Small intestine (tissue), 7 donors: ENCODE data around the gene FAM89B. TPM values are rescaled to one million over a fixed set of nuclear protein-coding genes. Genes with fewer than 3 reads are reported as not detected.
"Not testable (repeated sequence)": the region's sequence is repeated elsewhere in the genome, so short reads cannot be mapped to it uniquely, and the experiment has no call there.

Experiments used
- DNase-seq, 2 donors: peaks; one replicate each; pipeline versions ENCODE4 v3.0.0 to v3.0.0-alpha.2; 2013
- FAIRE-seq: peaks from 2 replicates; lab custom pipeline; 2012; peaks lifted over from hg19 to GRCh38; lab: Jason Lieb, UNC
- H3K27ac ChIP-seq, 3 donors: one replicate each; pipeline ENCODE4 v1.5.1; 2013; ENCODE audit warnings: low read length in 2 of 3, mild to moderate bottlenecking in 2 of 3, control low read depth in 1 of 3, inconsistent platforms in 1 of 3, low read depth in 1 of 3, moderate library complexity in 1 of 3
- H3K27me3 ChIP-seq, 3 donors: one replicate each; pipeline ENCODE4 v1.6.1; 2013; ENCODE audit warnings: low read length in 3 of 3, inconsistent platforms in 1 of 3; ENCODE audit not compliant: control insufficient read depth in 3 of 3, insufficient read depth in 3 of 3
- H3K36me3 ChIP-seq, 3 donors: one replicate each; pipeline ENCODE4 v1.6.1; 2013; ENCODE audit warnings: low read length in 3 of 3, inconsistent platforms in 1 of 3, low read depth in 1 of 3, mild to moderate bottlenecking in 1 of 3, moderate library complexity in 1 of 3; ENCODE audit not compliant: control insufficient read depth in 3 of 3, insufficient read depth in 2 of 3
- H3K4me1 ChIP-seq, 3 donors: one replicate each; pipeline ENCODE4 v1.6.1; 2013; ENCODE audit warnings: low read length in 2 of 3, inconsistent platforms in 1 of 3, low read depth in 1 of 3, mild to moderate bottlenecking in 1 of 3, moderate library complexity in 1 of 3; ENCODE audit not compliant: control insufficient read depth in 3 of 3, insufficient read depth in 2 of 3
- H3K4me3 ChIP-seq, 3 donors: one replicate each; pipeline ENCODE4 v1.5.1; 2013; ENCODE audit warnings: low read length in 3 of 3, control low read depth in 1 of 3, inconsistent platforms in 1 of 3, low read depth in 1 of 3, mild to moderate bottlenecking in 1 of 3, moderate library complexity in 1 of 3
- H3K9me3 ChIP-seq, 2 donors: one replicate each; pipeline ENCODE4 v1.6.1; 2013; ENCODE audit warnings: low read depth in 1 of 2, low read length in 1 of 2; ENCODE audit not compliant: control insufficient read depth in 2 of 2, insufficient read depth in 1 of 2
- WGBS, 3 donors: extraction: QIAGEN DNeasy Blood & Tissue Kit; methylation state at CpG; one replicate each; pipeline ENCODE4 v1.1.7; 2013; 5-methylcytosine and 5-hydroxymethylcytosine counted together
- polyA plus RNA-seq, 4 donors: library from polyadenylated mRNA; stranded (reverse) in 3 of 4; unstranded in 1 of 4; fragments of 200-250 nt in 3 of 4; fragments of 120-200 nt in 1 of 4; gene quantifications; one replicate each; pipeline versions ENCODE4 v1.2.1 to v1.2.3, GENCODE V29; 2013
- donor health status: healthy with polysubstance abuse.
- donor health status: control.
- donor health status: control.
- donor health status: Bipolar disorder and iron deficiency.
- donor health status: healthy.

FAM89B gene
- polyA plus RNA-seq, 4 donors, result 15.9 to 39.2 (median 33.4) TPM

DNA sequence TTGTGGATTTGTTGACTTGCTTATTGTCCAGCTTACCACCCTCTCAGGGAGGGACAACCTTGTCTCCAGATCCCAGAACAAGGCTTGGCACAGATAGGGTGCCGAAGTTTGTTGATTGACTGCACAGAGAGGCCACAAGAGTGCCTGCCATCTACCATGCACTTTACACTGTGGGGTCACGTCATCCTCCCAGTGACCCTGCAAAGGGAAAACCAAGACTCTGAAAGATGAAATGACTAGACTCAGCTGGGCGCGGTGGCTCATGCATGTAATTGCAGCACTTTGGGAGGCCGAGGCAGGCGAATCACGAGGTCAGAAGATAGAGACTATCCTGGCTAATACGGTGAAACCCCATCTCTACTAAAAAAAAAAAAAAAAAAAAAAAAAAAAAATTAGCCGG lies 9.6 kb upstream of the FAM89B start:
- no peak for DNase-seq
- Histone ChIP-seq H3K9me3 (no peaks in the 10 kb centered on the region), H3K36me3 (peaks cover 0 to 14% (median 0%) of the 10 kb centered on the region in 3 donors), H3K4me1 (peaks cover 0 to 25% (median 2%) of the 10 kb centered on the region in 3 donors), H3K4me3 (no peak overlapping the region), H3K27me3 (no peaks in the 10 kb centered on the region), H3K27ac (no peak overlapping the region)
- FAIRE-seq, result no peak
- 73 to 90% (median 82%) methylated on average over 8 to 9 of the region's 9 CpGs for whole genome bisulfite sequencing, 3 donors

DNA sequence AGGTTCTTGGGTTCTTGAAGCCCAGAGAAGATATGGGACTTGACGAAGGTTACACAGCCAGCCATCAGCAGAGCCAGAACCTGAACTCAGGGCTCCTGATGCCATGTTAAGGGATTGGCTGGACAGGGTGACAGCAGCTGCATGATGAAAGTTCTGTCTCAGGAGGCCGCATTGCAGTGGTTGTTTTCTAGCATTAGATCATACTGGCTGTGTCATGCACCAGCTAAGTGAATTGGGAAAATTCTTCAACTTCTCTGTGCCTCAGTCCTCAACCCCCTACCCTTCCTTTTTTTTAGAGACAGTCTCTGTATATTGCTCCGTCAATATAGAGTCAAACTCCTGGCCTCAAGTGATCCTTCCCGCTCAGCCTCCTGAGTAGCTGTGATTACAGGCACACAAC lies 8.7 kb upstream of the FAM89B start:
- H3K27me3 ChIP-seq, result no peaks in the 10 kb centered on the region
- DNase-seq, result no peak
- no peaks in the 10 kb centered on the region for H3K9me3 ChIP-seq
- peaks cover 0 to 22% (median 0%) of the 10 kb centered on the region in 3 donors for H3K36me3 ChIP-seq
- 91 to 98% (median 98%) methylated on average over 4 of the region's 4 CpGs for WGBS, 3 donors
- FAIRE-seq, result no peak
- no peak overlapping the region for H3K27ac ChIP-seq
- H3K4me3 ChIP-seq, result no peak overlapping the region
- H3K4me1 ChIP-seq, result peaks cover 0 to 25% (median 2%) of the 10 kb centered on the region in 3 donors

DNA sequence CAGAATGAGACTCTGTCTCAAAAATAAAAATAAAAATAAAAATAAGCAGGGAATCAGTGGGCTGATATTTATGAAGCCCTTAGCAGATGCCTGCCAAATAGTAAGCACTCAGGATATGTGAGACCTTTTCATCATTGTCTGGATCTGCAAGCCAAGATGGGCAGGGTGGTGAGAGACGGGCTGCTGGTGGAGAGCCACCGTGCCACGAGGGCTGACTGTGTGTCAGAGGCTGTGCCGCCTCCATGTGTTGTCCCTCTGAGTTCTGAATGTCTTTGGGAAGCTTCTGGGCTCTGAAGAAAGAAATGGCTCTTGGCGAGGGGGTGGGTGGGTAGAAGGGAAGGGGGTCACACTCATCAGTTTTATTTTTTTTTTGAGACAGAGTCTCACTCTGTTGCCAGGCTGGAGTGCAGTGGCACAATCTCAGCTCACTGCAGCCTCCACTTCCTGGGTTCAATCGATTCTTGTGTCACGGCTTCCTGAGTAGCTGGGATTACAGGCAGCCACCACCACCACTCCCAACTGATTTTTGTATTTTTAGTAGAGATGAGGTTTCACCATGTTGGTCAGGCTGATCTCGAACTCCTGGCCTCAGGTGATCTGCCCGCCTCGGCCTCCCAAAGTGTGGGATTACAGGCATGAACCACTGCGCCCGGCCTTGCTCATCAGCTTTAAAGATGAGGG lies 7.3 kb upstream of the FAM89B start:
- not testable (repeated sequence) for DNase-seq, H3K9me3 ChIP-seq, H3K27me3 ChIP-seq, H3K4me3 ChIP-seq, FAIRE-seq
- H3K36me3 ChIP-seq, result peaks cover 0 to 21% (median 0%) of the 10 kb centered on the region in 3 donors
- peak overlapping the region in 2 of 3 donors; percentile 54 to 61 for H3K27ac ChIP-seq
- 82 to 87% (median 83%) methylated on average over 12 of the region's 12 CpGs for WGBS, 3 donors
- peaks cover 0 to 19% (median 2%) of the 10 kb centered on the region in 3 donors for H3K4me1 ChIP-seq

DNA sequence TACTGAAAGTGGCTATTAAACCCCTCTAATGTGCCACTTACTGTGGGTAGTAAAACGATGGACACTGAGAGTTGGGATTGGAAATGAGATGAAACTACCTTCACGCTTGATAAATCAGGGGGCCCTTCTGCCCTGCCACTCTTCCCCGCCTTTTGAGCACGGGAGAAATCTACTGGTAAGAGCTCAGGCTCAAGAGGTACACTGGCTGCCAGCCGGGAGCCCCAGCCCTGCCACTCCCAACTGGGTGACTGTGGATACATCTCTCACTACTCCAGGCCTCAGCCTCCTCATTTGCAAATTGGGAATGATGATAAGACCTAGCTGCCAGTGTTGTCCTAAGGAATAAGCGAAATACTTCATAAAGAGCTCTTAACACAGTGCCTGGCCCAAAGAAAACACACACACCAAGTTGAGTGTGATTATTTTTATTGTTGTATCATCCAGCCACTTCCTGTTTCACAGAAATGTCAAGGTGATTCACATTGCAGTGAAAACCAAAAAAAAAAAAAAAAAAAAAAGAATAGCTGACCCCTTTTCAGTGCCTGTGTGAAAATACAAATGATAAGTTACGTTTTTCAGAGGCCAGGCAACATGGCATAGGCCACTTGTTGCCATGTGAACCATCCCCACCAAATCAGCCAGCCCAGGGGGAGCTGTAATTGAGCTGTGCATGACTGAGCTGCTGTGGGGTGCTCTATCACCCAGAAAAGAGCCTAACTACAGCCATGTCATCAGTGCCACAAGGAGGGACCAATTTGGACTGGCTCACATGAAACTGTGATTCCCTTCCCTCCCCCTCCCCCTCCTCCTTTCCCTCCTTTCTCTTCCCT lies 6.5 kb upstream of the FAM89B start:
- peaks cover 0 to 16% (median 2%) of the 10 kb centered on the region in 3 donors for H3K4me1 ChIP-seq
- peak overlapping the region in 2 of 3 donors; percentile 54 to 61 for H3K27ac ChIP-seq
- no peak for DNase-seq
- H3K36me3 ChIP-seq, result peaks cover 0 to 21% (median 0%) of the 10 kb centered on the region in 3 donors
- no peaks in the 10 kb centered on the region for H3K9me3 ChIP-seq
- no peaks in the 10 kb centered on the region for H3K27me3 ChIP-seq
- no peak for FAIRE-seq
- H3K4me3 ChIP-seq, result no peak overlapping the region
- WGBS, 3 donors, result 67 to 71% (median 67%) methylated on average over 7 of the region's 7 CpGs

DNA sequence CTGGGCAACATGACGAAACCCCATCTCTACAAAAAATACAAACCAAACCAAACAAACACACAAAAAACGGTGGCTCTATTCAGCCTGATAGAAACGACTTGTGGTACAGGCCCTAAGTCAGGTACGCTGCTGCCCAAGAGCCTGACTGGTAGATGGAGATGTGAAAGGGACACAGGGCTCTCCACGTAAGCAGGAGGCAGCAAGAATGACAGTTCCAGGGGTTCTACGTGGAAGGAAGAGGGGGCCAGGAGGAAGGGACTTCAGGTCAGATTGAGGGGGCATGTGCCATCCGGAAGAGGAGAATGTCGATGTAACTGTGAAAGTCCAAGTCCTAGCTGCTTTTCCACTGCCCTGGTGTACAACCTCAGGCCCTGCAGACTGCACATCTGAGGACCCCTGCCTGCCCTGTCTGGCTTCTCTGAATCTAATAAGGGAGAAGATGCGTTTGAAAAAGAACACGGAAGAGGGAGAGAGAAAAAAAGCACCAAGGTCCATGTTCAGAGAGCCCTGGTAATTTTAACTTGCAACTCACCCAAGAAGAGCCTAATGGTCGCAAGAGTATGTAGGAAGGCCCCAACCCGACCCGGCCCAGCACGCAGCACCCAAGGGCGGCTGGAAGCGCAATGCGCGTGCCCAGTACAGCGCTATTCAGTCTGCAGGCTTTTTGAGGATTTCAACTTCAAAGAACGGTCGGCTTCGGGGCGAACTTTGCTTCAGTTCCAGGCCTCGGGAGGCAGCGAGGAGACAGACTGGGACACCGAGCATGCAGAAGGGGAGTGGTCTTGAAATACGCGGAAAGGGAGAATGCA lies 3.0 kb upstream of the FAM89B start:
- Histone ChIP-seq H3K4me3 (peak overlapping the region; percentile 43 to 86 (median 81)), H3K9me3 (no peaks in the 10 kb centered on the region), H3K4me1 (peaks cover 0 to 34% (median 2%) of the 10 kb centered on the region in 3 donors), H3K27ac (peak overlapping the region; percentile 93 to 97 (median 93)), H3K36me3 (peaks cover 0 to 34% (median 0%) of the 10 kb centered on the region in 3 donors), H3K27me3 (no peaks in the 10 kb centered on the region)
- DNase-seq, result no peak
- WGBS, 3 donors, result 3 to 6% (median 4%) methylated on average over 28 of the region's 28 CpGs
- FAIRE-seq, result no peak

DNA sequence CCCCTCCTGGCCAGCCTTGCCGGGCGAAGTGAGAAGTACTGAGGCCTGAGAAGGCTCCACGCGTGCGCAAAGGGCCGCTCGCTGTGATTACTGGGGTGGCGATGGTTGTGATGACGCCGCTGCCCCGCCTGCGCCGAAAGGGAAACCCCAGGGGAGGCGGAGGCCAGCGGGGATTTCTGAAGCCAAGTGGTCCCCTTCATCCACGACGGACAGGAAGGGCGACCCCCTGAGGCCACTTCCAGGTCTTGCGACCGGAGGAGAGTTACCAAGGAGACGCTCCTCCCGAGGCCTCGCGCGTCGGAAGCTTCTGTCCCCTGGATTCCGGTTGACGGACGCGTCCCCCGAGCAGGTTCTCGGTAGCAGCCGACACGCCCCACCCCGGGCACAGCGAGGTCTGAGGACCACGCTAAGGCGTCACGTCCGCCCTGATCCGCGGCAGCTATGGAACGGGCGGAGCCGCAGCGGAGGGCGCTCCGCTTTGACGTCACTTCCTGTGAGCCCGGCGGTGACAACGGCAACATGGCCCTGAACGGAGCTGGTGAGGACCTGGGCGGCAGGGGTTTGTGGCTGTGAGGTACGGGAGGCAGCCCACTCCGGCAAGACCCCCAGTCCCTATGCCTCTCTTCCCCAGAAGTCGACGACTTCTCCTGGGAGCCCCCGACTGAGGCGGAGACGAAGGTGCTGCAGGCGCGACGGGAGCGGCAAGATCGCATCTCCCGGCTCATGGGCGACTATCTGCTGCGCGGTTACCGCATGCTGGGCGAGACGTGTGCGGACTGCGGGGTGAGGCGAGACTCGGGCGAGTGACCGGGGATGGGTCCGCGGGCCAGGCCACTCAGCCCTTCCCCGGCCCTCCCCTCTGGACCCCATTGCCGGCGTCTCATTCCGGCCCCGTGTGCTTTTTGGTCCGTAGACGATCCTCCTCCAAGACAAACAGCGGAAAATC lies 2.1 kb upstream of the FAM89B start, which contains the start of gene ZNRD2:
Gene ZNRD2 (plus strand): TSS at position 505 of the 946 bp plus-strand sequence. CDS start 15 bp downstream, at position 520.
- FAIRE-seq (no peak), DNase-seq (peak; percentile 97 to 99)
- no peaks in the 10 kb centered on the region for H3K27me3 ChIP-seq
- H3K4me3 ChIP-seq, result peak within 1 kb of the TSS; percentile 48 to 86 (median 81)
- H3K36me3 ChIP-seq, result peaks cover 0 to 34% (median 0%) of the 10 kb centered on the region in 3 donors
- 0% methylated on average over 88 to 89 of the region's 89 CpGs for WGBS, 3 donors
- peak within 1 kb of the TSS; percentile 93 to 97 (median 93) for H3K27ac ChIP-seq
- H3K4me1 ChIP-seq, result peaks cover 0 to 41% (median 2%) of the 10 kb centered on the region in 3 donors
- no peaks in the 10 kb centered on the region for H3K9me3 ChIP-seq

DNA sequence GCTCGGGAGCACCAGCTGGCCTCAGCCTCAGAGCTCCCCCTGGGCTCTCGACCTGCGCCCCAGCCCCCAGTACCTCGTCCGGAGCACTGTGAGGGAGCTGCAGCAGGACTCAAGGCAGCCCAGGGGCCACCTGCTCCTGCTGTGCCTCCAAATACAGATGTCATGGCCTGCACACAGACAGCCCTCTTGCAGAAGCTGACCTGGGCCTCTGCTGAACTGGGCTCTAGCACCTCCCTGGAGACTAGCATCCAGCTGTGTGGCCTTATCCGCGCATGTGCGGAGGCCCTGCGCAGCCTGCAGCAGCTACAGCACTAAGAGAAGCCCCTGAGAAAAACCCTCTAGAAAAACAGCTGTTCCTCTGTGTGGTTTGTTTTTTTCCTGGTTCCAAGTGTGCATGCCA lies 918 bp upstream of the FAM89B start:
- peaks cover 0 to 33% (median 0%) of the 10 kb centered on the region in 3 donors for H3K36me3 ChIP-seq
- no peaks in the 10 kb centered on the region for H3K27me3 ChIP-seq
- H3K4me1 ChIP-seq, result peaks cover 0 to 48% (median 0%) of the 10 kb centered on the region in 3 donors
- H3K4me3 ChIP-seq, result peak overlapping the region in 2 of 3 donors; percentile 81 to 86
- H3K9me3 ChIP-seq, result no peaks in the 10 kb centered on the region
- DNase-seq, result no peak
- peak overlapping the region in 1 of 3 donors; percentile 97 for H3K27ac ChIP-seq
- WGBS, 3 donors, result 72 to 85% (median 83%) methylated on average over 9 of the region's 9 CpGs
- no peak for FAIRE-seq
